ENCODE measurements around the gene ASIC4. TPM values are rescaled to one million over a fixed set of nuclear protein-coding genes. Genes with fewer than 3 reads are reported as not detected.

Gene ASIC4
- total RNA-seq, 1 donor from 2014 or later: not detected

- no peak overlapping the region for H3K27ac ChIP-seq
- H3K4me1 ChIP-seq: no peaks in the 10 kb centered on the region
- intact Hi-C loops (cut with DNase I): no loop called here
- H3K27me3 ChIP-seq: no peaks in the 10 kb centered on the region
- no peak for DNase-seq (ENCODE audit: extremely low spot score in 2 of 2)
- no peak overlapping the region for H3K4me3 ChIP-seq
- H3K36me3 ChIP-seq: peaks cover 0 to 11% of the 10 kb centered on the region in 2 donors
- H3K9me3 ChIP-seq: no peaks in the 10 kb centered on the region
- TF ChIP-seq CTCF (IDR thresholded peaks at IDR 0.05) (no peak), POLR2A (IDR thresholded peaks at IDR 0.05) (no peak), POLR2AphosphoS5 (IDR thresholded peaks at IDR 0.05; ENCODE audit: insufficient read depth in 1 of 2, low read depth in 1 of 2) (no peak)
Measured at GRCh38 chr2:219563271-219563928, 49.1 kb downstream of the ASIC4 start.

DNA sequence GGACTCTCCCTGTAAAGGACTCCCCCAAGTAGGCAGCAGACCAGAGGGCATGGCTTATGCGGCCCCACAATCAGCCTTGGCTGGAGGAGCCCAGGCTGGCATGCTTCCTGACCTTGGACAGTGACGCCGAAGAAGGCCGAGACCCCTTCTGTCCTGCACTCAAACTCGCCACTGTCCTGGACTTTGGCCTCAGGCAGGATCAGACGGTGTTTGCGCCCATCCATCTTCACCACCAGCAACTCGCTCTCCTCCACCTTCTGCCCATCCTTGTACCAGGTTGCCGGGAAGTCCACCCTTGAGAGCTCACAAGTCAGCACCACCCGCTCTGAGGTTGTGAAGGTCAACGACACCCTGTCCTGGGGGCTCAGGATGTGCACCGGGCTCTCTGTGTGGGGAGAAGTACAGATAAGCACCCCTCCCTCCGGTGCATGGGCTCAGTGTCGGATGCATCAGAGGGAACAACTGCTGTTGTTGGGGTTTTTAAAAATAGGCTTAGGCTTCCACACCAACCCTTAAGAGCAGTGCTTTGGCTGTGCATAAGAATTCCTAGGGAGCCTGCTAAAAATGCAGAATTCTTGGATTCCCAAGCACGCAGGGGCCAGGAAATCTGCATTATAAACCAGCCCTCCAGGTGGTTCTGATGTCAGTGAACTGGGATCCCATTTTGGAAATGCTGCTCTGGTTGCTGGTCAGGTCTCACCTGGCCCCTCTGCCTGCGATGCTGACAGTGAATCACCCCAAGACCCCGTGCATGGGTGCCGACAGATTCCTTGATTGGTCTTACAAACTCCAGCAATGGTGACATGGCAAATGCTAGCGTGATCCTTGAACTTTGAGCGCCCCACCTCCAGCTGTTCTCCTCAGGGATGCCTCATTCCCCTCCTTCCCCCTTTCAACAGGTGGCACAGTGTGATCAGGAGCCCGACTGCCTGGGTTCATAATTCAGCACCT is 51.1 kb downstream of the ASIC4 start:
- no peaks in the 10 kb centered on the region for H3K9me3 ChIP-seq
- H3K4me1 ChIP-seq: peaks cover 6% of the 10 kb centered on the region
- no peak for DNase-seq (ENCODE audit: extremely low spot score in 2 of 2)
- TF ChIP-seq CTCF (IDR thresholded peaks at IDR 0.05) (no peak), POLR2AphosphoS5 (IDR thresholded peaks at IDR 0.05; ENCODE audit: insufficient read depth in 1 of 2, low read depth in 1 of 2) (no peak), POLR2A (IDR thresholded peaks at IDR 0.05) (no peak)
- peaks cover 0 to 11% of the 10 kb centered on the region in 2 donors for H3K36me3 ChIP-seq
- H3K27ac ChIP-seq: no peak overlapping the region
- no peaks in the 10 kb centered on the region for H3K27me3 ChIP-seq
- intact Hi-C loops (cut with DNase I): no loop called here
- H3K4me3 ChIP-seq: no peak overlapping the region

GRCh38 chr2:219566640-219567039 is 52.4 kb downstream of the ASIC4 start:
- DNase-seq (ENCODE audit: extremely low spot score in 2 of 2): no peak
- TF ChIP-seq POLR2AphosphoS5 (IDR thresholded peaks at IDR 0.05; ENCODE audit: insufficient read depth in 1 of 2, low read depth in 1 of 2) (no peak), POLR2A (IDR thresholded peaks at IDR 0.05) (no peak), CTCF (IDR thresholded peaks at IDR 0.05) (no peak)
- Histone ChIP-seq H3K9me3 (no peaks in the 10 kb centered on the region), H3K36me3 (peaks cover 0 to 11% of the 10 kb centered on the region in 2 donors), H3K27me3 (no peaks in the 10 kb centered on the region), H3K27ac (no peak overlapping the region), H3K4me1 (peaks cover 11% of the 10 kb centered on the region), H3K4me3 (no peak overlapping the region)
- intact Hi-C loops (cut with DNase I): no loop called here

- H3K36me3 ChIP-seq: peaks cover 0 to 11% of the 10 kb centered on the region in 2 donors
- H3K27me3 ChIP-seq: no peaks in the 10 kb centered on the region
- H3K27ac ChIP-seq: no peak overlapping the region
- H3K9me3 ChIP-seq: no peaks in the 10 kb centered on the region
- peaks cover 14% of the 10 kb centered on the region for H3K4me1 ChIP-seq
- intact Hi-C loops (cut with DNase I): no loop called here
- no peak overlapping the region for H3K4me3 ChIP-seq
- no peak for DNase-seq (ENCODE audit: extremely low spot score in 2 of 2)
- TF ChIP-seq CTCF (IDR thresholded peaks at IDR 0.05) (no peak), POLR2AphosphoS5 (IDR thresholded peaks at IDR 0.05; ENCODE audit: insufficient read depth in 1 of 2, low read depth in 1 of 2) (no peak), POLR2A (IDR thresholded peaks at IDR 0.05) (no peak)
Measured at GRCh38 chr2:219567131-219567530, 52.8 kb downstream of the ASIC4 start.
